GM10248 (cell line): ENCODE data around the gene HNRNPA3.

Experiments used
- CTCF ChIA-PET: fragments of 300-600 bp; sonication (Branson Sonifier 250); formaldehyde crosslinking; extraction: SDS; loops from one replicate; lab custom pipeline; 2021; ENCODE audit warnings: antibody characterized with exemption; lab: Yijun Ruan, JAX
- POLR2A ChIA-PET: fragments of 350-650 bp; sonication (Branson Sonifier 250); formaldehyde crosslinking; extraction: SDS; loops from one replicate; lab custom pipeline; 2020; ENCODE audit warnings: antibody characterized with exemption; lab: Yijun Ruan, JAX
- DNase-seq: peaks from one replicate; pipeline ENCODE4 v3.0.0; 2012; ENCODE audit errors: extremely low spot score
- CTCF ChIP-seq: IDR thresholded peaks from 2 replicates; pipeline ENCODE4 v1.5.1; 2012; ENCODE audit warnings: mild to moderate bottlenecking, low read depth; ENCODE audit errors: extremely low read depth, missing control alignments, control extremely low read depth

The HNRNPA3 gene

GRCh38 chr2:177239932-177240630, 27.5 kb downstream of the HNRNPA3 start:
- no peak for TF ChIP-seq CTCF
- DNase-seq = no peak
- ChIA-PET POLR2A (interaction anchor here (0.5 to 1.5 kb wide), 6 partner anchors 13 to 1205 kb away, joined by 3 to 6 read pairs (median 4); partner anchors contain the start of gene NFE2L2), CTCF (interaction anchor here (0.8 to 2.4 kb wide), 6 partner anchors 11 to 91 kb away, joined by 3 to 22 read pairs (median 4); partner anchors contain the start of gene NFE2L2)

DNA sequence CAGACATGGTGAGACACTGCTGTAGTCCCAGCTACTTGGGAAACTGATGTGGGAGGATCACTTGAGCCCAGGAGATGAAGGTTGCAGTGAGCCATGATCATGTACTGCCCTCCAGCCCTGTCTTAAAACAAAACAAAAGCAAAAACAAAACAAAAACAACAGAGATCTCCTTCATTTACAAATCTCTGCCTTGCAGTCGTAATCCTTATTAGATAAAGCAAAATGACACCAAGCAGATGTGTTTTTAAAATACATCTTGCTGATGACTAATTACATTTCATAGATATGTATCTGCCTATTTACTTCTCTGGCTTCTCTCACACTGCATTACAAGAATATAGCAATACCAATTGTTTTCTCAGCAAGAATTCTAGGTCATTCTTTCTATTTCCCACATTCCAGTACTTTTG, 29.1 kb downstream of the HNRNPA3 start:
- no peak for TF ChIP-seq CTCF
- no peak for DNase-seq
- ChIA-PET CTCF (interaction anchor here (1.1 kb wide), 1 partner anchor 11 kb away, joined by 5 read pairs; no protein-coding TSS in a partner anchor), POLR2A (no interaction called here)

GRCh38 chr2:177242121-177242987, 29.8 kb downstream of the HNRNPA3 start:
- ChIA-PET POLR2A (no interaction called here), CTCF (interaction anchor here (1.7 kb wide), 1 partner anchor 21 kb away, joined by 4 read pairs; no protein-coding TSS in a partner anchor)
- no peak for TF ChIP-seq CTCF
- DNase-seq = no peak

GRCh38 chr2:177243073-177243472, 30.5 kb downstream of the HNRNPA3 start:
- no peak for TF ChIP-seq CTCF
- ChIA-PET POLR2A (interaction anchor here (0.8 kb wide), 1 partner anchor 21 kb away, joined by 5 read pairs; the partner anchor contains the start of gene NFE2L2), CTCF (interaction anchor here (1.2 to 1.7 kb wide), 3 partner anchors 10 to 22 kb away, joined by 3 to 5 read pairs (median 4); partner anchors contain the start of gene NFE2L2)
- no peak for DNase-seq

- no peak for DNase-seq
- ChIA-PET CTCF (interaction anchor here (1.2 to 1.7 kb wide), 3 partner anchors 10 to 21 kb away, joined by 3 to 5 read pairs (median 4); partner anchors contain the start of gene NFE2L2), POLR2A (interaction anchor here (0.8 to 1.0 kb wide), 2 partner anchors 16 to 21 kb away, joined by 3 to 5 read pairs; partner anchors contain the start of gene NFE2L2)
- TF ChIP-seq CTCF = no peak
Measured at GRCh38 chr2:177243476-177243875, 30.9 kb downstream of the HNRNPA3 start.
